Upper lobe of left lung (tissue), 6 donors: ENCODE measurements around the gene PDLIM1. TPM values are rescaled to one million over a fixed set of nuclear protein-coding genes. Genes with fewer than 3 reads are reported as not detected.

Experiments
- ATAC-seq, 2 donors: fragments of 200-7000 bp; cut with Tn5 transposase; one replicate each; pipeline ENCODE4 v1.9.1; 2022; ENCODE audit warnings: mild to moderate bottlenecking in 2 of 2, moderate library complexity in 2 of 2; ENCODE audit not compliant: low FRiP score in 2 of 2
- DNase-seq, 2 donors: peaks; one replicate each; pipeline ENCODE4 v3.0.0-alpha.2; 2019 to 2020
- H3K27ac ChIP-seq, 4 donors: fragments of 200-600 bp; sonication (generic); one replicate each; pipeline ENCODE4 v1.5.1; 2016 to 2019
- H3K27me3 ChIP-seq, 4 donors: fragments of 200-600 bp; sonication (generic); one replicate each; pipeline ENCODE4 v1.5.1; 2017 to 2019
- H3K36me3 ChIP-seq, 4 donors: fragments of 200-600 bp; sonication (generic); one replicate each; pipeline ENCODE4 v1.5.1; 2016 to 2019
- H3K4me1 ChIP-seq, 4 donors: fragments of 200-600 bp; sonication (generic); one replicate each; pipeline ENCODE4 v1.5.1; 2018 to 2019
- H3K4me3 ChIP-seq, 4 donors: fragments of 200-600 bp; sonication (generic); one replicate each; pipeline ENCODE4 v1.5.1; 2017 to 2019; ENCODE audit warnings: mild to moderate bottlenecking in 2 of 4, moderate library complexity in 1 of 4
- H3K9me3 ChIP-seq, 4 donors: fragments of 200-600 bp; sonication (generic); one replicate each; pipeline ENCODE4 v1.5.1; 2018 to 2019
- CTCF ChIP-seq, 6 experiments: fragments of 450-650 bp in 4 of 6; fragments of 200-600 bp in 2 of 6; sonication (generic) in 2 of 6; IDR thresholded peaks; one replicate each; pipeline ENCODE4 v1.5.1; 2016 to 2019; ENCODE audit warnings: antibody characterized with exemption in 6 of 6
- EP300 ChIP-seq, 4 donors: sonication (generic); formaldehyde crosslinking; IDR thresholded peaks; one replicate each; pipeline ENCODE4 v1.5.1; 2017; ENCODE audit warnings: antibody characterized with exemption in 4 of 4, control low read depth in 2 of 4
- POLR2A ChIP-seq, 4 donors: fragments of 450-650 bp; IDR thresholded peaks; one replicate each; pipeline ENCODE4 v1.5.1; 2016 to 2017; ENCODE audit warnings: antibody characterized with exemption in 4 of 4, mild to moderate bottlenecking in 2 of 4
- POLR2AphosphoS5 ChIP-seq, 2 donors: sonication (generic); formaldehyde crosslinking; IDR thresholded peaks; one replicate each; pipeline ENCODE4 v1.5.1; 2017; ENCODE audit warnings: antibody characterized with exemption in 2 of 2
- WGBS, 2 donors: methylation state at CpG; one replicate each; pipeline ENCODE4 v1.1.5; 2017 to 2018; 5-methylcytosine and 5-hydroxymethylcytosine counted together
- total RNA-seq, 6 donors: library from RNA; depleted of rRNA in 4 of 6; stranded (reverse); fragments of >200 nt in 4 of 6; gene quantifications; one replicate each; pipeline versions ENCODE4 v1.1.0 to v1.2.1, GENCODE V29; 2016 to 2021
- donor health status: DM: no; HTN: no; CAD: no; lungs with moderate emphysema.
- donor health status: DM: no; HTN: yes; CAD: no; lungs with severe emphysema.

Gene PDLIM1
- total RNA-seq, 6 donors from 2014 or later, result 78.6 to 239 (median 178) TPM

- WGBS, 2 donors, result 96 to 98% methylated on average over 3 of the region's 3 CpGs
- TF ChIP-seq POLR2A (IDR thresholded peaks at IDR 0.05) (no peak), EP300 (IDR thresholded peaks at IDR 0.05) (no peak), CTCF (IDR thresholded peaks at IDR 0.05) (no peak)
- ATAC-seq, result no peak
- peaks cover 0 to 18% (median 0%) of the 10 kb centered on the region in 4 donors for H3K36me3 ChIP-seq
- no peak for DNase-seq
- H3K9me3 ChIP-seq, result no peaks in the 10 kb centered on the region
- H3K4me3 ChIP-seq, result no peak overlapping the region
- H3K27me3 ChIP-seq, result no peaks in the 10 kb centered on the region
- H3K27ac ChIP-seq, result peak overlapping the region in 2 of 4 donors; percentile 68 to 88
- H3K4me1 ChIP-seq, result peaks cover 29 to 52% (median 41%) of the 10 kb centered on the region in 4 donors
These were observed 40.9 kb upstream of the PDLIM1 start for GRCh38 chr10:95331596-95332130.

GRCh38 chr10:95330966-95331453, 40.2 kb upstream of the PDLIM1 start:
- peaks cover 29 to 56% (median 42%) of the 10 kb centered on the region in 4 donors for H3K4me1 ChIP-seq
- H3K36me3 ChIP-seq, result peaks cover 0 to 18% (median 0%) of the 10 kb centered on the region in 4 donors
- peak overlapping the region in 2 of 4 donors; percentile 13 to 68 for H3K27ac ChIP-seq
- ATAC-seq (no peak), DNase-seq (no peak)
- WGBS, 2 donors, result 63 to 76% methylated on average over 1 of the region's 1 CpG
- no peak overlapping the region for H3K4me3 ChIP-seq
- TF ChIP-seq CTCF (IDR thresholded peaks at IDR 0.05) (no peak), POLR2A (IDR thresholded peaks at IDR 0.05) (no peak), EP300 (IDR thresholded peaks at IDR 0.05) (no peak), POLR2AphosphoS5 (IDR thresholded peaks at IDR 0.05) (no peak)
- no peaks in the 10 kb centered on the region for H3K9me3 ChIP-seq
- no peaks in the 10 kb centered on the region for H3K27me3 ChIP-seq

- H3K36me3 ChIP-seq, result peaks cover 0 to 18% (median 0%) of the 10 kb centered on the region in 4 donors
- no peak for ATAC-seq
These were observed 38.5 kb upstream of the PDLIM1 start for GRCh38 chr10:95329296-95329695.

GRCh38 chr10:95328013-95328412, 37.2 kb upstream of the PDLIM1 start:
- WGBS, 2 donors, result 72 to 76% methylated on average over 3 of the region's 3 CpGs
- Histone ChIP-seq H3K4me1 (peaks cover 17 to 44% (median 29%) of the 10 kb centered on the region in 4 donors), H3K27me3 (no peaks in the 10 kb centered on the region), H3K36me3 (peaks cover 0 to 16% (median 0%) of the 10 kb centered on the region in 4 donors), H3K27ac (peak overlapping the region in 2 of 4 donors; percentile 52 to 58), H3K9me3 (no peaks in the 10 kb centered on the region), H3K4me3 (no peak overlapping the region)
- DNase-seq (no peak), ATAC-seq (no peak)
- TF ChIP-seq CTCF (IDR thresholded peaks at IDR 0.05) (no peak), EP300 (IDR thresholded peaks at IDR 0.05) (no peak), POLR2AphosphoS5 (IDR thresholded peaks at IDR 0.05) (no peak), POLR2A (IDR thresholded peaks at IDR 0.05) (no peak)

More at GRCh38 chr10:95329296-95329695, 38.5 kb upstream of the PDLIM1 start:
- Histone ChIP-seq H3K4me3 (no peak overlapping the region), H3K9me3 (no peaks in the 10 kb centered on the region), H3K4me1 (peaks cover 17 to 55% (median 34%) of the 10 kb centered on the region in 4 donors), H3K27me3 (no peaks in the 10 kb centered on the region), H3K27ac (peak overlapping the region in 2 of 4 donors; percentile 40 to 68)
- DNase-seq, result no peak
- WGBS, 2 donors, result 80 to 92% methylated on average over 9 of the region's 9 CpGs
- no peak for TF ChIP-seq EP300 (IDR thresholded peaks at IDR 0.05)
- TF ChIP-seq POLR2A (IDR thresholded peaks at IDR 0.05), result no peak
- no peak for TF ChIP-seq POLR2AphosphoS5 (IDR thresholded peaks at IDR 0.05)
- TF ChIP-seq CTCF (IDR thresholded peaks at IDR 0.05), result no peak

GRCh38 chr10:95327367-95327766, 36.6 kb upstream of the PDLIM1 start:
- Histone ChIP-seq H3K4me3 (no peak overlapping the region), H3K9me3 (no peaks in the 10 kb centered on the region), H3K27me3 (no peaks in the 10 kb centered on the region), H3K36me3 (peaks cover 0 to 10% (median 0%) of the 10 kb centered on the region in 4 donors), H3K27ac (peak overlapping the region in 3 of 4 donors; percentile 44 to 58 (median 52)), H3K4me1 (peaks cover 17 to 37% (median 29%) of the 10 kb centered on the region in 4 donors)
- ATAC-seq (peak; percentile 11 to 32), DNase-seq (peak in 1 of 2 donors; percentile 75)
- TF ChIP-seq POLR2A (IDR thresholded peaks at IDR 0.05) (no peak), POLR2AphosphoS5 (IDR thresholded peaks at IDR 0.05) (no peak), EP300 (IDR thresholded peaks at IDR 0.05) (no peak), CTCF (IDR thresholded peaks at IDR 0.05) (peak in 3 of 6 experiments; percentile 6 to 34 (median 17))
- WGBS, 2 donors, result 35 to 57% methylated on average over 5 of the region's 5 CpGs
